Fibroblast of skin of left biceps (primary cell): ENCODE measurements around the gene MDFI.

Experiments
- DNase-seq, 2 experiments: peaks; one replicate each; pipeline ENCODE4 v3.0.0-alpha.2; 2013; ENCODE audit warnings: low read depth in 2 of 2

Gene MDFI

DNA sequence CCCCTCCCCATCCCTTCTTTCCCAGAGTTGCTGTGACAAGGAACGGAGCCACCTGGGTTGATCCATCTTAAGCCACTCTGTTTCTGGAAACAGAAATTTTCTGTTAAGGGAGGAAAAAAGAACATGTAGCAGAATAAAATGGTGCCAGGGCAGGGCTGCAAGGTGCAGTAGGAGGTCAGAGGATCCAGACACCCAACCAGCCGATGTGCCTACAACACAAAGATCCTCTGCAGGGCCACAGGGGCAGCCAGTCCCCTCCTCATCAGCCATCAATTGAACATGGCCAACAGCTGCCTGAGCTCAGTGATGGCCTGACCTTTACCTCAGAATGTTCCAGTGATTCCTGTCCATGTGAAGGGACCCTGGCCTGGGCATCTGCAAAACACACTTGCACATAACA is 11.9 kb downstream of the MDFI start:
- no peak for DNase-seq

- no peak for DNase-seq
Observed at GRCh38 chr6:41651246-41651961, 13.1 kb downstream of the MDFI start.

GRCh38 chr6:41651962-41652657 is 13.8 kb downstream of the MDFI start:
- DNase-seq, result no peak

GRCh38 chr6:41652866-41653652 is 14.8 kb downstream of the MDFI start:
- no peak for DNase-seq

DNA sequence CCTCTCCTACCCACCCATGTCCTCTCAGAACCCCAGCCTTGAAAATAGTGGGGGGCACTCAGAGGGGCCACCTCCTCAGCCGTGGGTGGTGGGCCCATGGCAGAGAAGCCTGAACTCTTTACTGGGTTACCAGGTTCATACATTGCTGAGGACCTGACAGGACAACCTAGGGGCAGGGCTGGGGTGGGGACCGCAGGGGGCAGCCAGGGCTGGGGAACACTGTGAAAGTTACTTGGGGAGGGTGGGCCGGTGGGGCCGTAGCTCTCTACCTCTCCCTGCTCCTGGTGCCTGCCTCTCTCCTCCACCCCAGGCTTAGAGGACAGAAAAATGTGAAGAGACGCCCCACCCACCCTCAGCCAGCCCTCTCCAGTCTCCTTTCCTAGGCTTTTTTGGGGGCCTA is 15.4 kb downstream of the MDFI start:
- no peak for DNase-seq

DNA sequence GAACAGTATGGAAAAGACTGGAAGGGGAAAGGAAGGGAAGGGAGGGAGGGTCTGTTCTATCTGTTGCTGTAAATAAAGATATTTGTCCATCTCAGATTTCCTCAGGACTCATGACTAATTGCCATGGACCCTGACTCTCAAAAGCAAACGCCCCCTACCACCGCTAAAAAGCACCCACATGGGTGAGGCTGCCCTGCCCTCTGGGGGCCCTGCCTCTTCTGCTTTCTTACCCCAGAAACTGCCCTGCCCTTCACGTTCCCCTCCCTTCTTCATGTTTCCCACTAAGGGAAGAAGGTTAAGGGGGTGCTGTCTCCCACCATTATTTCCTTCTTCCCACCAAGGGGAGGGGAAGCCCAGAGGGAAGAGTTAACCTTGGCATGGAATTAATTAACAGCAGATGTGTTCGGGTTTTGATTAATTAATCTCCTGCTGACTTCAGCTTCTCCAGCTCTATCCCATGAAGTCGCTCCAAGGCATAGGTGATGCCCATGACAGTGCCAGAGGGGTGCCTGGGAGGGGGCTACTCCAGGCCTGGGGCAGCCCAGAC is 16.0 kb downstream of the MDFI start:
- no peak for DNase-seq

DNA sequence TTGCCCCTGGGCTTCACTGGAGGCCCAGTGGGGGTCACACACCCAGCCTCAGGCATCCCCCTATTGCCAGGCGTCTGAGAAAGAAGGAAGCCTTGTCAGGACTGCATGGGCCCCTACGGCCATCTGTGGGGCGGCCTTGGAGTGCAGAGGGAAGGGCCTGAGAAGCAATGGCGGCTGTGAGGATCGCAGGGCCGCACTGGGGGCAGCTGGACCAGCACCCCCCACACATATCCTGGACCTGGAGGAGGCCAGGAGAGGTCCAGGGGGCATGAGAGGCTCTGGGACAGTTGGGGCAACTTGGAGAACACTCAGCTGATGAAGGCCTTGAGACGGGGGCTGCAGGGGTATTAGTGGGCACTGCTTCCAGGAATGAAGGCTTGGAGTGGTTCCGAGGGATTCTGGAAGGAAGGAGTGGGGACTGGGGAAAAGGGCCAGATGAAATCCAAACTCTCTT is 16.5 kb downstream of the MDFI start:
- DNase-seq, result no peak

DNA sequence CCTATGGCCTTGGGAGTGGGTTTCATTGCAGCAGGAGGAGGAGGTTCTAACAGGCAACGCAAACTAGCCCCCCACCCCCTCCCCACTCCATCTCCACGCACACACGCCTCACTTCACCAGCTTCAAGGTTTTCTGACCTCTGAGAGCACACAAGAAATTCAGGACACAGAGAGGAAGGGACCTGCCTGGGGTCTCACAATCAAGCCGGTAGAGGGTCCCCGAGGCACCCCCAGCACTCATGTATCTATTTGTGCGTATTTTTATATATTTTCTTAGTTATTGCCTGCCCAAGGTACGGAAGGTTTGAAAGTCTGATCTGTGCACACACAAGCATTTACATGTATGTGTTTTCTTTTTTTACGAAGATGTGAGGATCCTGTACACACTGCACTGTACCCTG is 16.9 kb downstream of the MDFI start:
- DNase-seq, result no peak

- no peak for DNase-seq
Observed at GRCh38 chr6:41655646-41656001, 17.4 kb downstream of the MDFI start.

DNA sequence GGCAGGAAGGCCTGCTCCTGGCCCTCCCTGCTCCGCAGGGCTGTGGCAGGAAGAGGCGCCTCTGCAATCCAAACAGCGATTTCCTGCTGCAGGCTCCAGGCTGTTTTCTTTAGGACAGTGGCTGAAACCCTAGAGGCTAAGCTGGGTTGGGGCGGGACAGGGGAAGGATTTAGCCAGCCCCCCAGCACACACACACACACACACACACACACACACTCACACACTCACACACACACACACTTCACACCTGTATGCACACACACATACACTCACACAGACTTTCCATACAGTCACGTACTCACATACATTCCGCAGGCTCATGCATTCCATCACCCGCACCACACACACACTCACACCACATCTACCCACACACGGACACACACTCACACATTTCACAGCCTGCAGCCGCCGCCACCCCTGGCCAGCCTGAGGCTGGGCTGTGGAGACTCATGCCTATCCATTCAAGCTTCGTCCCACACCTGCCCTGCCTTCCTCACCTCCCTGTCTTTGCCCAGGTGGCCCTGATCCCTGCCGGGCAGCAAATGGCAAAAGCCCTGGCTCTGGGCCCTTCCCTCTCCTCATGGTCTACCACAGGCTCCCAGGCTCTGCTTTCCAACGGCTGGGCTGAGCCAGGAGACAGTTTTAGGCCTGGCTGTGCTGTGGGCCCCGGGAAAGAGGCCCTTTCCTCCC is 17.9 kb downstream of the MDFI start:
- peak in 1 of 2 experiments; percentile 38 for DNase-seq

DNA sequence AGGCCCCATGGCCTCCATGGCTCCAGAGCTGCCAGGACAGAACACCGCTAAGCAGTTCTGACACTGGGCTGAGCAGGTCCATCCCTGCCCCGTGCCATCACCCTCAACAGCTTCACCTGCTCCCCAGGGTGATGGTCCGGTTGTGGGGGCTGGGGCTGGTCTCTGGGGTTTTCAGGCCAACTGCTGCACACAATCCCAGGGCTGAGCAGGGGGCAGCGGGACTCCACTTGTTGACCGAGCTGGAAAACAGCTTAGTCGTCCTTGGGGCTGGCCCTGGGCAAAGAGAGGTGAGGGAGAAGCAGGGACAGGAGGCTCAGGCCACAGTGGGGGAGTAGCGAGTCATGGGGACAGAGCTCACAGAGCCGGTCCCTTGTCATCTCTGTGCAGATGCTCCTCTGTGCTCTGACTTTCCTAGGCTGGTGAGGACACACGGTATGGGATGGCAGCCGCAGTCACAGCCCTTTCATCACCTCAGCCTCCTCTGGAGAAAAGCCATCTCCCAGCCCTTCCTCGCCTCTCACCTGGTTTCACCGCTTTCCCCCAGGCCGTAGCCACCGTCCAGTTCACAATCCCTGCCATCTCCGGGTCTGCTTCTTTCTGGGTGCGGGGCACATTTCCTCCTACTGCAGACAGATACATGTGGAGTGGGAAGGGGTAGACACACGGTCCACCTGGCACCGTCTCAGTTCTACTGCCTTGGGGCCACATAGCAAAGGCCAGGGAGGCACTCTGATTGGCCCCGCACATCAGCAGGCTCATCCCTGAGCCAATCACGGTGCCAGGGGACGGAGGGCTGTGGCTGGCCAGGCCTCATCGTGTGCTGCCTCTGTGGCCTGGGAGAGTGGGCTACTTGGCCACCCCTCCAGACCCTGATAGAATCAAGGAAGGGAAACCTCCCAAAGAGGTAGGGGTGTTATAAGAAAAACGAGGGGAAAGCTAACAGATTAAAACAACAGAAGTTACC is 19.1 kb downstream of the MDFI start:
- no peak for DNase-seq

DNA sequence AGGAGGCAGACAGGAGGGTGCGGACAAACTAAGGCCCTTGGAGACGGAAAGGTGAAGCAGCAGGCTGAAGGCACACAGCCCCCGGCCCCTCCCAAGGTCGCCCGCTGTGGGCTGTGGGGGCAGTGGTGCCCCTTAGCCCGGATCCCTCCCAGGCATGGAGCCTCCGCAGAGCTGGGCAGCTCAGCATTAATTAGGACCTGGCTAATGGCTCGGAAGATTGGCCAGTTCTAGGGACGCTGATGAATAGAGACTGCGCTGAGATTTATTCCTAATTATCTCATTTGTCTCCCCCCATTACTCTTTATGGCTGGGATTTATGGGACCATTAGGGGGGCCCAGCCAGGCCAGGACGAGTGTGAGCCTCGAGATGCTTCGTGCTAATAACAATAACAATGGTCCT is 20.4 kb downstream of the MDFI start:
- DNase-seq, result no peak

- DNase-seq, result no peak
Observed at GRCh38 chr6:41659935-41660334, 21.7 kb downstream of the MDFI start.

GRCh38 chr6:41663568-41663967 is 25.3 kb downstream of the MDFI start:
- DNase-seq, result no peak

DNA sequence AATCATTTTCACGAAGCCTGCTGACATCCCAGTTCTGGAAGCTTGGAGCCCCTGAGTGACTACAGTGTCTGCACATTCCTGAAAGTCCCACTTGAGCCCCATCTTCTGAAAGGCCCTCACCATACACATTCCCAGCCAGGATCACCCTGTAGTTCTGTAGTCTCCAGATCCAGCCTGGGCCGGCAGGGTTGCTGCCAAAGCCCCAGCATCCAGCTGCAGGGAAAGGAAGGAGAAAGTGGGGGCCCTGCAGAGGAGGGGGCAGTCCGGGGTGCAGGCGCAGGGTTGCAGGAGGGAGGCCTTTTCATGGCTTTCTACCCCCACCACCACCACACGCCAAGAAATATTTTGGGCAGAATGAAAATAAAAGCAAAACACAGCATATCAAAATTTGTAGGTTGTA is 26.0 kb downstream of the MDFI start:
- no peak for DNase-seq

DNA sequence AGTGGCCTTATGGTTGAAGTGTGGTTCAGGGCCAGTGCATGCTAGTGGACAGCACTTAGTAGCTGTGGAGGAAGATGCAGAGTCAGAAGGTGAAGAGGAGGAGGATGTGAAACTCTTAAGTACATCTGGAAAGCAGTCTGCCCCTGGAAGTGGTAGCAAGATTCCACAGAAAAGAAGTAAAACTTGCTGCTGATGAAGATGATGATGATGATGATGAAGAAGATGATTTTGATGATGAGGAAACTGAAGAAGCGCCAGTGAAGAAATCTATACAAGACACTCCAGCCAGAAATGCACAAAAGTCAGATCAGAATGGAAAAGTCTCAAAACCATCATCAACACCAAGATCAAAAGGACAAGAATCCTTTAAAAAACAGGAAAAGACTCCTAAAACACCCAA is 28.9 kb downstream of the MDFI start:
- no peak for DNase-seq

- DNase-seq, result no peak
Observed at GRCh38 chr6:41668968-41669367, 30.7 kb downstream of the MDFI start.

DNA sequence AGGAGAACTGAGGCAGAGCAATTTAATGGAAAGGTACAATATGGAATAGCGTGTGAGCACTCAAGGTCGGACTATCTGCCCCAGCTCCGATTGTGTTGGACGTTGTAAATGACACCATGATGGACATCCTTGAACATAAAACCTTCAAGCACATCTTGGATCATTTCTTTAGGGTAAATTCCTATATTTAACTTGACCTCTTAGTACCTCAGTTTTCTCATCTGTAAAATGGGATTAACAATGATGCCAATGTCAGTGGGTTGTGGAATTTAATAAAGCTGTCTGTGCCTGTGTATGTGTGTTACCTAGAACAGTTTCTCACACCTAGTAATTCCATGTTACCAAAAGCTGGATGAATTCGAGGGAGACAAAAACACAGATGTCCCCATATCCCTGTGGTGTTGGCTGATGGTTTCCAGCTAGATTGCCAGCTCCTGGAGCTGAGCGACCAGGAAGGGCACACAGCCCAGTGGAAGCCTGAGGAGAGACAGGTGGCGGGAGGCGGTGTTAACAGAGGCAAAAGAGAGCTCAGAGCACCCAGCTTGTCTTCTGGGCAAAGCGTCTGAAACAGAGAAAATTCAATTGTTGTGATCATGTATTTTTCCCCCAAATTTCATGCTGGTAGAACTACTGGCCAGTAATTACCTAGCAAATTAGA is 32.6 kb downstream of the MDFI start:
- DNase-seq, result no peak

GRCh38 chr6:41671376-41671775 is 33.1 kb downstream of the MDFI start:
- DNase-seq, result no peak

- DNase-seq, result no peak
Observed at GRCh38 chr6:41672016-41672415, 33.7 kb downstream of the MDFI start.
